HG03571 (cell line): Measurements from ENCODE around the gene STAC.
"Not testable (repeated sequence)": the region's sequence is repeated elsewhere in the genome, so short reads cannot be mapped to it uniquely, and the experiment has no call there.

Experiments
- ATAC-seq: cut with Tn5 transposase; IDR thresholded peaks from one replicate; pipeline ENCODE4 v1.9.1; 2021; ENCODE audit not compliant: unreplicated experiment

STAC gene

DNA sequence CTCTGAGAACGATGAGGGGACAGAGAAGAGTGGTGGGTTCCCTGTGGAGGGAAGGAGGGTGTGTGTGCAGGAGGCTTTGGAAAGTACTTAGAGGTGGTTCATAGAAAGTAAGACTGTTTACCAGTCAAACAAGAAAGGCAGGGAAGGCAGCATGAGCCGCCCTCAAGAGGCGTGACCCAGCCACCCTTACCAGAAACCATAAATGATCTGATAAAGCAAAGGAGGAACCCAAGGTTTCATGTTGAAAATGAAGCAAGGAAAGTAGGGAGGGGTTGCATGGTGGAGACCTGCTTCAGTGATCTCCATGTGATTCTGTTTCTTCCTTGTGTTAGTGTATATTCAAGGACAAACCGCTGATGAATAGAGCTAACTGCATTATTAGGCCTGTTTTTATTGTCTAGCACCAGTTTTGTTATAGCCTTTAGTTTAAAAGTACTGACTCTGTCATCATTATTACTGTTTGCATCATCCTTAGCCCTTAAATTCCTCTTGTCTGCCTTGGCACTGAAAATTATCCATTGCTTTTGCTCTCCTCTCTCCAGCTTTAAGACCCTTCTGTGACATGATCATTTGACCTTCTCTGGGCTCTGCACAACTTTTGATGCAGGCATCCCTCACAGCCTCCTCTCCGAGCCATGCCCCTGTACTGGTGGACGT, 96.1 kb downstream of the STAC start:
- no peak for ATAC-seq

DNA sequence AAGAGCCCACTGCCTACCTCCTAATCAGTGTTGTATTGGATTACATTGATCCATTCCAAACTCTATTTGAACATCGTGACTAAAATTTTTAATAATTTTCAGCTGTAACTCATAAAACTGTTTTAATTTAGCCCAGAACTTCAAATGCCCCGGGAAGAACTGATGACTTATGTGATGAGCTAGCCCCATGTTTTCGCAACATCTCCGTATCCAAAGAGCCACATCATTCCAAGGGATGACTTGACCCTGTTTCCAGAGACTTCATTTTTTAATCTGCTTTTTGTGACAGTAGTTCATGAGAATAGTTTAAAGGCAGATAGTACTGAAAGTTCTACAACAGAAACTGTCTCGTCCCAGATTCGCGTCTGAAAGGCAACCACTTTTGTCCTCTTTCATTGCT, 97.4 kb downstream of the STAC start:
- no peak for ATAC-seq

DNA sequence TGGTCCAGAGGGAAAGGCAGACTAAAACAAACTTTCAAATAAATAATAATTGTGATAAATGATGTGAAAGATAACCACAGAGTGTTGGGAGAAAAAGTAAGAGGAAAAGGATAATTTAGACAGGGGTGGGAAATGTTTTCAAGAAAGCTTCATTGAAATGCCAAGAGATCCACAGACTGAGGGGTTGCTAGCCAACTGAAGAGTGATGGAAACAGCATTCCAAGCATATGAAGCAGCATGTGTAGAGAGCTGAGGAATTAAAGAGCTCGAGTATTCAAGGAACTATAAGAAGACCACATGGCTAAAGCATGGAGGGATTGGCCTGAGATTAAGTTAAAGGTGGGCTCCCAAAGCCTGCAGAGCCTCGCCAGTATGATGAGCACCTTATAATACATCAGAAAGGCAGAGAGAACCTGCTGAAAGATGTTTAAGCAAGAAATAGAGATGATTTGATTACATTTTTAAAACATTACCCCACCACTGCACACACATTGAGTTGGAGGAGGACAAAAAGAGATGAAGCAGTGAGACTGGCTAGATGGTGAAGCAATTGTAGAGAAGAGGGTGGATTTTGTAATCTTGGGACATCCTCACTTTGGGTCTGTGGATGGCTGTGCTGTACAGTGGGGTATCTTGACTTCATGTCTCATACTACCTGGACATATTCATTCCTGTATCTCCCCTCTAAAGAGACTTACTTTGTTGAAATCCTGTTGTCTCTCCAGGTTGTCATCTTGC, 100.8 kb downstream of the STAC start:
- ATAC-seq: no peak

DNA sequence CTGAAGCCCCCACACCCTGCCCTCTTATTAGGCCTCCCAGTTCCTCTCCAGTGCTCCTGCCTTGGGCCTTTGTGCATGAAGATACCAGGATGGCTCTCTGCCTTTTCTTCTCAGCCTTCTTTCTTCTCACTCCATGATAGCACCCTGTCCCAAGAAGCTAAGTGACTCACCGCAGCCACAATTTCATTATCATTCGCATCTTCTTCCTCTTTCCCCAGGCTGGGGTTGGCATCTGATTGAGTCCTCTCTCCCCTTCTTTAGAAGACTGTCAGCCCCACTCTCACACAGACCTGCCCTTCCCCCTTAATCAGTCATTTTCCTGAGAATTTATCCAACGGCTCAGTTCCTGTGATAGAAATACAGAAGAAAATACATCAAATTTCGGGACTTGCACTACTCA, 102.0 kb downstream of the STAC start:
- no peak for ATAC-seq

DNA sequence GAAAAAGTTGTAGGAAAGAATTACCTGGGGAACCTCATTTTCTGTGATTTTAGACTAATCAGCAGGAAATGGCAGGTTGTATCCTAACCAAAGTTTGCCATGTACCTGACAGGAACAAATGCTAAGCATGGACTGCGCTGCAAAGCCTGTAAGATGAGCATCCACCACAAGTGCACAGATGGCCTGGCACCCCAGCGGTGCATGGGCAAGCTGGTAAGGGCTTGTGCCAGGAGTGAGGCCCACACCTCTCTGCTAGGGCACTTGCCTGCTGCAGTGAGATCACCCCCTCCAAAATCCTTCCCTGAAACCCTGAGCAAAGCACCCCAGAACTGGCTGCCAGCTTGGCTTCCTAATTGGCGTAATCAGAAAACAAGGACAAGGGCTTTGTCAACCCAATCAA, 102.6 kb downstream of the STAC start:
- no peak for ATAC-seq

DNA sequence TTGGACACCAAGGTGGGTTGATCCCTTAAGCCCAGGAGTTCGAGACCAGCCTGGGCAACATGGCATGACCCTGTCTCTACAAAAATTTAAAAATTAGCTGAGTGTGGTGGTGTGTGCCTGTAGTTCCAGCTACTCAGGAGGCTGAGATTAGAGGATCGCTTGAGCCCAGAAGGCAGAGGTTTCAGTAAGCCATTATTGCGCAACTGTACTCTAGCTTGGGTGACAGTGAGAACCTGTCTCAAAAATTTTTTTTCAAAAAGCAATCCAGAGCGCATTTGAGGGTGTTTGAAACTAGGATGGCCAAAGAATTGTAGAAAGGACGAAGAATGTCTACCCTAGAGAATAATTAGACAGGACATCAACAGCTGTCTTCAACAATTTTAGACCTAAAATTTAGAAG, 103.4 kb downstream of the STAC start:
- ATAC-seq: no peak

DNA sequence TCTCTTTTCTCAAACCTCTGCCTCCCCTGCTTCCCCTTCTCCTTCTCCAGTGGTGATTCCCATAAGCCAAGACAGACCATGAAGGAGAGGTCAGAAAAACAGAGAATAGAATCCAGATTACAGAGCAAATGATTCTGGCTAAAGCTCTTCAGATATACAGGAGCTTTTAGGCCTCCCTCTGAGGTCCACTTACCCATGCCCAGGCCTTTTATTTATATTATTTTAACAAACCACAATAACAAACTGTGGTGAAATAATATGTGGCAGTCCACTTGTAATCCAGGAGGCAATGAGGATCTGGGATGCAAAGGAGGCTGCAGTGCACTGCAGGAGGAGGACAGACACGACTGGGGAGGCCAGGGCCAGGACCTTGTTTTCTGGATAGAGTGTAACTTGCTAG, 104.1 kb downstream of the STAC start:
- no peak for ATAC-seq

DNA sequence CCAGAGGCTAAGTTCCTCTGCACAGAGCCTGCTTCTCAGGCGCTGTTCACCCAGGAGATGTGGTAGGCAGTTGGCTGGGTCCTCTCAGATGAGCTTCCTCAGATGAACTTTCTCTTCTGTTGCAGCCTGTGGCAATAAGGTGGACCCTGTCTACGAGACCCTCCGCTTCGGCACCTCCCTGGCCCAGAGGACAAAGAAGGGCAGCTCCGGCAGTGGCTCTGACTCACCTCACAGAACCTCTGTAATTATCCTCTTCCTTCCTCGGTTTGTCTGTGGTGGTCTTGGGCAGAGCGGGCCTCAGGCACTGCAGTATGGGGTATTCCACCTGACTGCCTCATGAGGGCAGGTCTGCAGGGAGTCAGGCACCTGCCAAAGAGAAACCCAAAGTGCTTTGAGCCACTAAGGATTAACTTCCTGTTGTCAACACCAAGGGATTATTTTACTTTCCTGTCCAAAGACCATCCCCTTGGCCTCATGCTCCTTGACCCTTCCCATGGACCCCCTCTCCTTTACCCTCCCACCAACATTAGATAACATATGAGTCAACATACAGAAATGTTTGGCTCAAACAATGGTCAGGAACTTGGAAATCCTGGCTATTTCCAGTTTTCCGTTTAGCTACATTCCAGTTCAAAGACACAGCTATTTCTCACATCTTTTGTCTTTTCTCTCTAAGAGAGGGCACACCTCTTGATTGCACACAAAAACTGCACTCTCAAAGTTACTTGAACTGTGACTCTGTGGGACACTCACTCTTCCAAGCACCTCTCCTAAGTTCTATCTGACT, 105.9 kb downstream of the STAC start:
- no peak for ATAC-seq

DNA sequence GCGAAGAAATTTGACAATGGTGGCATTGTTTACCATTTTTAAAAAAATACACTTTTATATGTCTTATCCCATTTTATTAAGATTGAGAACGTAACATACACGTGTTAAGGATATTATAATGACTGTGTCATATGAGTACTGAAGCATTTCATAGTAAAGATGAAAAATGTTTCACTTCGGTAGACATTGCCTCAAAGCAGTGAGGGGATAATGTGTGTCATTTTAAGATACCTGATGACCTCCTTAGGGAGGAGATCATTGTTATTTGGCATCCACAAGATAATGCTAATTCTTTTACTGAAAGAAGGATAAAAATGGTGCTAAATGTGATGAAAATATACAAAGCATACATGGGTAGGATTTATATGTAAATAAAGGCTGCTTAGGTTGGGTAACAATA, 107.3 kb downstream of the STAC start:
- ATAC-seq: no peak

DNA sequence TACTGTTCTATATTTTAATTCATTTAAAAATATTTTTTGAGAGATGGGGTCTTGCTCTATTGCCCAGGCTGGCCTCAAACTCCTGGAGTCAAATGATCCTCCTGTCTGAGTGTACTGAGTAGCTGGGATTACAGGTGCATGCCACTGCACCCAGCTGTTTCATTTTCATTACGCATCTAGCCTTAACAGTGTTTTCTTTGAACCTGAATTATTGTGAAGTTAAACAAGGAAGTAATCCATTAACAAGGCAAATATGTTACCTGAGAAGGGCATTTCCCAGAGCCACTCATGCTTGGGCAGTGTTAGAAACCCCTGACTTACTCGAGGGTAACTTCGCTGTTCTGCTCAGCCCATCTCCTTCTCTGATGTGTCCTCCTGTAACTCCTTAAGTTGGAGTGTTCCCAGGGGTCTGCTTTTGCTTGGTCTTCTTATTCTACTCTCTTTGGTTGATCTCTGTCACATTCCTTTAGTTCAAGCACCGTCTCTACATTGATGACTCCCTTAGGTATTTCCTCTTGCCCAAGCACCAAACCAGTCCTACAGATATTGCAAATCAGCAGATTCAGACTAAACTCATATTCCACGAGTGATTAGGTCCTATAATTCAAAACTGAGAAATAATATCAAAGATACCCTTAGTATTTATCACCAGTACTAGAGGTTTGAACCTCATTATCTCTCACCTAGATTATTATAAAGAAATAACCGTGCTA, 107.9 kb downstream of the STAC start:
- ATAC-seq: no peak

DNA sequence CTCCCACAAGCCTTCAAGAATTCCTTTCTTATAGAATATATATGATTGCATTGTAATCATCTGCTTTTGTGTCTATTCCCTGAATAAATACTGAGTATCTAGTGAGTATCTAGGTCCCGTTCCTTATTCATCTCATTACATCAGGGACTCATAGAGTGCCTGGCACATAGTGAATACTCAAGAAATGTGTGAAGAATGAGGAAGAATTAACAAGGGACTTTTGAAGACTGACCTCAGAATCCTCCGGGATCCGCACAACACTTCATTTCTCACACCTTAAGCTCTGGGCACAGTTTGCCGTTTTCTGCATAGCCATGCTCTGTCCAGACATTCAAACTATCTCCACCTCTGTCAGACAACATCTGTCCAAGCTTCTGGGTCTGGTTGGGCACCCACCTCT, 108.8 kb downstream of the STAC start:
- ATAC-seq: no peak

DNA sequence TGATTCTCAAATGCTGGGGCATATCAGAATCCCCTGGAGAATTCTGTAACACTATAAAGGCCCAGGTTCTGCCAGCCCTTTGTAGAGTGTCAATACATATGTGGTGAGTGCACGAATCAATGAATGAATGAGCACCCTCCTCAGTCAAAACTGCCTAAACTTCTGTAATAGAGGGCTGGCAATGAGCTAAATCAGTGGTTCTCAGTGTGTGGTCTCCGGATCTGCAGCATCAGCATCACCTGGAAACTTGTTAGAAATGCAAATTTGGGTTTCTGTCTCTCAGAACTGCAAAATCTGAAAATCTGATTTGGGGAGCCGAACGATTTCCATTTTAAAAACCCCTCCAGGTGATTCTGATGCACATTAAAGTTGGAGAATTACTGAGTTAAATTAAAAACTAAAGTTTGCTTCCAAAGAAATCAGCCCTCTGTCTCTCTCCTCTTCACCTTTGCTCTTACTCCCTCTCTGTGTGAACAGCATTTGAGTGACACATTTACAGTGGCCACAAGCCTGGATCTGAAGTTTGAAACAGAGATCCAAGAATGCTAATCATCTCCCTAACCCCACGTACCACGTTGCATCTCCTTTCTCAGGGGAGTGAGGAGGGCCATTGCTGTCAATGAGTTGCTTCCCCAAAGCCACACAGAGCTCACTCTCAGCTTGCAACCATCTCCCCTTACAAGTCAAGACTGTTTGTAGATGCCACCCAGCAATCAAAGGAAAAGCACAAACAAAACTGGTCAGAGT, 109.5 kb downstream of the STAC start:
- no peak for ATAC-seq

DNA sequence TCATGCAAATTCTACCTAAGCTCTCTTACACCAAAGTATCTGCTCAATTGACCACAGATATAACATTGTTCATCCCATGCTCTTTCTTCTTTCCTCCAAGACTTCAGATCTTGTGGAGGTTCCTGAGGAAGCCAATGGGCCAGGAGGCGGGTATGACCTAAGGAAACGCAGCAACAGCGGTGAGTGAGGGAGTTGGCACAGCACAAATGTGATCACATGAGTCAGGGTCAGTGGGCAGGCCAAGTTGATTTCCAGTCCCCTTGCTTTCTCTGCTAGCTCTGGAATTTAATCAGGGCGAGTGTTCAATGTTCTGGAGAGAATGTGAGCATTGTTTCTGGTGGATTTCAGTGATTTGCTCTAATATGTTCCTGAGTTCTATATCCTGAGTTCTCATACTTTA, 112.7 kb downstream of the STAC start:
- no peak for ATAC-seq

DNA sequence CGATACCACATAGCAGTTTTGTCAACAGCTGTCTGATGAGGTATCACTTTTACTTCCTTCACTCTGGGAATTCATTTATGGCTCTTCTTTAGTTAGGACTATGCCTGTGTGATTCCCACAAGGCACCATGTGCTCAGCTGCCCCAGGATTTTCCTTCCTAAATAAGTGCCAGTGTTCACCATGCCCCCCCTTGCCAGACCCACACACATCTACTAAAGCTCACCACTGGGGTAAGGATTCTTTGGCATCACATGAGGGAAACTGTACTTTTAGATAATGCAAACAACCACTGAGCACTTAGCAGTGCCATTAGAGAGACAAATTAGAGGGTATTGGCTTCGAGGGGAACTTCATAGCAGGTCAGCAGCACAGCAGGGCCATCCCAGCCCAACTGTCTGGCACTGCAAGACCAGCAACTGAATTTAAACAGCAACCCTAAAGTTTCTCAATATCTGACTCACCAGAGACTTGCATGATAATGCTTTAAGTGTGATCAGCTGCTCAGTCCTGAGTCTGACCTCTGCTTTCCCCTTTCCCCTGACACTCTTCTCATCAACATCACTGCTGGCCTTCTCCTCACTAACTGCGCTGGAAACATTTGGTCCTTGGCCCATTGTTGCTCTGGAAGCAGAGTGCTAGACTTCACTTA, 114.3 kb downstream of the STAC start:
- no peak for ATAC-seq

DNA sequence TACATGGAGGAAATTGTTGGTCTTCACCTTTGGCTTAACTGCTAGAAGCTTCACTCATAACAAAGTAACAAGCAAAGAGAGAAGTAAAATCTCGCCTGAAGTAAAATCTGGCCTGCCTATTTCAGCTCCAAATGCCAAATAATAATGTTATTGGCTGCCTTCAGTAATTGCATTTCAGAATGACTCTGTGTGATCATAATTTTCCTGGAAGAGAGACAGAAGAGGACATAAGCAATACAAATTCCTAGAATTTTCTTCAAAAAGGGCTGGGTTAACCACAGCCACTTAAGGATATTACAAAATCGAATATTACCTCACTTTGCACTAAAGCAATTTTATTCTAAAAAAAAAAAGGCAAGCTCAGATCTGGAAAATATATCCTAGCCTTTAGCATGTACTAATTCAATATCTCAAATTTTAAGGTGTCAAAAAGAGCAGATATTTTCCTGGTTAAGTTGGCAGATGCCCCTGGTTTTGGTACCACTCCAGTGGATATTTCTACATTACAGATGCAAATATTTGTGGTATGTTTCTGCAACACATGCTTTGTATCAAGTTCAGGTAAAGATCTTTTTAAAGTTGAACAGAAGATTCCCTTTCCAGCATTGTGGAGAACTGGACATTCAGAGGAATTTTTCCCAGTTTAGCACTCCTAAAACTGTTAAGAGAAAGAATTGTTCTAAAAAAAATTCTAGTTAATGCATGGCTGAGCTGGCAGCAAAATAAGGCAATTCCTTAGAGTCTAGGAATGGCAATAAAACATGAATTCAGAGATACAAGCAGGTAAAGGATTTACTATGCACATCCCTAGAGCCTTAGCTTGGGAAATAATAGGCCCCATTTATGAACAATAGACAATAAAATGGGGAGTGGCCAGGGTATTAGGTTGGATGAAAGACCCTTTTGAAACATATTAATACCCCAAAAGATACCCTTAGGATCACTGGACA, 116.7 kb downstream of the STAC start:
- no peak for ATAC-seq

DNA sequence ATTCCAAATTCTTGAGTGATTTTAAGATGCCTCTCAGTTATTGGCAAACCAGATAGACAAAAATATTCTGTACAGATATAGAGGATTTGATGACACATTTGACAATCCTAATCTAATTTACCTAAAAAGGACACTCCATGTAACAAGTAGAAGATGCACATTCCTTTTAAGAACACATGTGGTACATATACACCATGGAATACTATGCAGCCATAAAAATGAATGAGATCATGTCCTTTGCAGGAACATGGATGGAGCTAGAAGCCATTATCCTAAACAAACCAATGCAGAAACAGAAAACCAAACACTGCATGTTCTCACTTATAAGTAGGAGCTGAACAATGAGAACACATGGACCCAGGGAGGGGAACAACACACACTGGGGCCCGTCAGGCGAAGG, 119.7 kb downstream of the STAC start:
- not testable (repeated sequence) for ATAC-seq

DNA sequence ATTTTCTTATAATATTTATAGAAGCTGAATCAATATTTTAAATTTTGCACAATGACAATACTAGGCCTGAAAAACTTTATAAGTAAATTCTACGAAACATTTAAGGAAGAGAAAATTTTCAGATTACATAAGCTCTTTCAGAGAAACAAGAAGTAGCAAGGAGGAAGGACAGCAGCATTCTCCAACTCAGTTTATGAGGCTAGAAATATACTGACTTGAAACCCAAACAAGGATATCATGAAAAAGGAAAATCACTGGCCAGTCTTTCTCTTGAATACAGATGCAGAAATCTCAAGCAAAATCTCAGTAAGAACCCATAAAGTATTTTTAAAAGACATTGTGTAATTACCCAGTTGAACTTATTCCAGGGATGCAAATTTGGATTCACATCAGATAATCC, 121.3 kb downstream of the STAC start:
- no peak for ATAC-seq

DNA sequence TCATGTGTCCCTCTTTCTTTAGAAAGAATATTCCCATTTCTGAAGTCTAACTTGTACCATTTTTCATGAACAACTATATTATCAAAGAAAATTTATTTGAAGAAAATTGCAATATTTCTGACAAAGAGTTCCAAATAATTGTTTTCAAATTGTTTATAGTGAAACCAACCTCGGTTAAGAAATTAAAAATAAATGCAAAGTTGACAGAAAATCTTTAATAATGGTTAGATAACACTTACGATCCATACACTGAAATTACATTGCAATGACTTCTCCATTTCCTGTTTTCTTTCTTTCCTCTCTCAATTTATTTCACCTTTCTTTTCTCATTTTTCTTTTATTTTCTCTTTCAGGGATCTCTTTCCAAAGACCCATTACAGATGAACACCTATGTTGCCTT, 125.1 kb downstream of the STAC start:
- no peak for ATAC-seq

DNA sequence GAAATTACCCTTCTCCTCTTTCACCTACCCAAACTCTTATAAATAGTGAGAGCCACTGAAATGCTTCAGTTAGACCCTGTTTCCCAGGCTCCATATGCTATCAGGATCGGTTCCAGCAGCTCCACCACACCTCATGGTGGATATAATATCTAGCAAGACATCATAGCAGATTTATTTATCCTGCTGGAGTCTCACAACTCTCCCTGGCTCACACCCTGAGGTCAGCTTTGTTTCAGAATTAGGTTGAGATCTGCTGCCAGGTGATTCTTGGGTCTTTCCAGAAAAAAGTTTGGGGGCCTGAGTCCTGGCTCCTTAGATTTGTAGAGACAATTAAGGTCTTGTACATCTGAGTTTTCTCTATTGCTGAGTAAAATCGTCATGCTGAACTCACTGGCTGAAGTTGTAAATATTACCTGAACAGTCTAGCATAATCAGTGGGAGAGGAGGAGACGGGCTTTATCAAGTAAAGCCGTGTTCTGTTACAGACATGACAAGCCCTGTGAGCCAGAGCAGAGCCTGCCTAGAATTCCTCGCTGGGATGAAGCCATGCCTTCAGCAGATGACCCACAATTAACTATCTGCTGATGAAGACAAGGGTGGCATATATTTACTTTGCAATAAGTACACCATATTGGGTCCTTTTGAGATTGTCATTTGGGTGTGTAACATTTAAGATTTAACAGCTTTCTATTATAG, 131.6 kb downstream of the STAC start:
- ATAC-seq: no peak
